Mesothelial cell of epicardium (in vitro differentiated cells): ENCODE data around the gene COX11. TPM values are rescaled to one million over a fixed set of nuclear protein-coding genes. Genes with fewer than 3 reads are reported as not detected.

Experiments used
- DNase-seq, 2 experiments: peaks; one replicate each; pipeline ENCODE4 v3.0.0; 2021; ENCODE audit warnings: low spot score in 2 of 2; ENCODE audit not compliant: unreplicated experiment in 2 of 2
- H3K27ac Mint-ChIP-seq: 2 replicates; pipeline ENCODE4 v1.8.0; 2021; ENCODE audit warnings: mixed read lengths
- H3K27me3 Mint-ChIP-seq: 2 replicates; pipeline ENCODE4 v1.8.0; 2021; ENCODE audit warnings: low read depth, mixed read lengths
- H3K36me3 Mint-ChIP-seq: 2 replicates; pipeline ENCODE4 v1.8.0; 2021; ENCODE audit warnings: mixed read lengths
- H3K4me1 Mint-ChIP-seq: 2 replicates; pipeline ENCODE4 v1.8.0; 2021; ENCODE audit warnings: mixed read lengths
- H3K4me3 Mint-ChIP-seq: 2 replicates; pipeline ENCODE4 v1.8.0; 2021; ENCODE audit warnings: mild to moderate bottlenecking, moderate library complexity, mixed read lengths
- H3K9me3 Mint-ChIP-seq: 2 replicates; pipeline ENCODE4 v1.8.0; 2021; ENCODE audit warnings: mixed read lengths
- CTCF ChIP-seq: fragments of 200-600 bp; sonication (generic); IDR thresholded peaks from one replicate; pipeline ENCODE4 v1.5.0; 2021; ENCODE audit warnings: antibody characterized with exemption; ENCODE audit not compliant: unreplicated experiment
- total RNA-seq: library from RNA; stranded (reverse); gene quantifications from 3 replicates; pipeline ENCODE4 v1.2.1, GENCODE V29; 2021

COX11 gene
- total RNA-seq, 1 donor from 2014 or later = 55.0 TPM

GRCh38 chr17:54967621-54968261 is 713 bp downstream of the COX11 start:
- Mint-ChIP-seq H3K27ac (peak overlapping the region; percentile 36), H3K4me3 (no peak overlapping the region), H3K4me1 (peaks cover 19% of the 10 kb centered on the region), H3K36me3 (peaks cover 7% of the 10 kb centered on the region), H3K27me3 (no peaks in the 10 kb centered on the region), H3K9me3 (no peaks in the 10 kb centered on the region)
- DNase-seq = no peak
- no peak for TF ChIP-seq CTCF

- H3K4me1 Mint-ChIP-seq = peaks cover 4% of the 10 kb centered on the region
- no peak overlapping the region for H3K4me3 Mint-ChIP-seq
- no peaks in the 10 kb centered on the region for H3K9me3 Mint-ChIP-seq
- DNase-seq = no peak
- no peaks in the 10 kb centered on the region for H3K27me3 Mint-ChIP-seq
- H3K36me3 Mint-ChIP-seq = peaks cover 42% of the 10 kb centered on the region
- H3K27ac Mint-ChIP-seq = peak overlapping the region; percentile 17
- no peak for TF ChIP-seq CTCF
Observed at GRCh38 chr17:54956791-54957190, 11.7 kb downstream of the COX11 start.

GRCh38 chr17:54951286-54951685 is 17.2 kb downstream of the COX11 start:
- no peaks in the 10 kb centered on the region for H3K4me1 Mint-ChIP-seq
- no peak for TF ChIP-seq CTCF
- H3K27me3 Mint-ChIP-seq = no peaks in the 10 kb centered on the region
- no peak overlapping the region for H3K27ac Mint-ChIP-seq
- no peak overlapping the region for H3K4me3 Mint-ChIP-seq
- no peak for DNase-seq
- H3K36me3 Mint-ChIP-seq = peaks cover 37% of the 10 kb centered on the region
- H3K9me3 Mint-ChIP-seq = no peaks in the 10 kb centered on the region

DNA sequence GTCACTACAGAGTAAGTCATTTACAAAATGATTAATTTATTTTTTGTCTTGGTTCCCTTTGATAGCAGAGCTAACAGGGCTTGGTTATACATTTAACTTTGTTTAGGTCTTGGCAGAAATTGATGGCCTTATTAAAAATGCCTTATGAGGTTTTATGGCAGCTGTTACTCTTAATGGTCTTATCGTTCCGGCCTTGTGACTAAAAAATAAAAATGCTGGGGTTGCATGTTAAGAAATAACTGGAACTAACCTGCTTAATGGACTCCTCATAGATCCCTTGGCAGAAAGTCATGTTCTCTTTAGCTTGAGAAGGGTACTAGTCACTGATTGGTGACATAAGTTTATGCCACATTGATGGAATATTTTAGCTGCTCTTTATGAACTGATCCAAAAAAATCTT is 18.3 kb downstream of the COX11 start:
- no peaks in the 10 kb centered on the region for H3K9me3 Mint-ChIP-seq
- H3K4me3 Mint-ChIP-seq = no peak overlapping the region
- no peak overlapping the region for H3K27ac Mint-ChIP-seq
- no peak for DNase-seq
- no peaks in the 10 kb centered on the region for H3K4me1 Mint-ChIP-seq
- no peaks in the 10 kb centered on the region for H3K27me3 Mint-ChIP-seq
- no peak for TF ChIP-seq CTCF
- H3K36me3 Mint-ChIP-seq = peaks cover 38% of the 10 kb centered on the region

DNA sequence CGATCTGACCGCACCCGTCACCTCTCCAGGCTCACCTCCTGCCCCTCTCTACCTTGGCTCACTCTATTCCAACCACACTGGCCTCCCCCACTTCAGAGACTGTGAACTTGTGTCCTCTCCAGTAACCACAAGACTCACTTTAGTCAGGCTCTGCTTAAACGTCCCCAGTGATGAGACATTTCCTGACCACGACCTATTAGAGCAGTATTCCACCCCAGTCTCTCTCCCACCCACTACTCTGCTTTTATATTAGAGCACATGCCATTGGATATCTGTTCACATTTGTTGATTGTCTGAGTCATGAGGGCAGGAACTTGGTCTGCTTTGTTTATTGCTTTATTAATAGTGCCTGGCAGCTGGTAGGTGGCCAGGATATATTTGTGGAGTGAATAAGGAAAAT is 20.1 kb downstream of the COX11 start:
- H3K4me1 Mint-ChIP-seq = no peaks in the 10 kb centered on the region
- TF ChIP-seq CTCF = no peak
- no peak overlapping the region for H3K27ac Mint-ChIP-seq
- H3K27me3 Mint-ChIP-seq = no peaks in the 10 kb centered on the region
- peaks cover 31% of the 10 kb centered on the region for H3K36me3 Mint-ChIP-seq
- DNase-seq = no peak
- no peak overlapping the region for H3K4me3 Mint-ChIP-seq
- no peaks in the 10 kb centered on the region for H3K9me3 Mint-ChIP-seq

GRCh38 chr17:54947396-54947795 is 21.1 kb downstream of the COX11 start:
- no peaks in the 10 kb centered on the region for H3K27me3 Mint-ChIP-seq
- H3K4me3 Mint-ChIP-seq = no peak overlapping the region
- no peak for TF ChIP-seq CTCF
- no peaks in the 10 kb centered on the region for H3K9me3 Mint-ChIP-seq
- H3K36me3 Mint-ChIP-seq = peaks cover 30% of the 10 kb centered on the region
- no peak for DNase-seq
- no peak overlapping the region for H3K27ac Mint-ChIP-seq
- no peaks in the 10 kb centered on the region for H3K4me1 Mint-ChIP-seq
